Measurements from ENCODE around the gene TMEM126B.

DNA sequence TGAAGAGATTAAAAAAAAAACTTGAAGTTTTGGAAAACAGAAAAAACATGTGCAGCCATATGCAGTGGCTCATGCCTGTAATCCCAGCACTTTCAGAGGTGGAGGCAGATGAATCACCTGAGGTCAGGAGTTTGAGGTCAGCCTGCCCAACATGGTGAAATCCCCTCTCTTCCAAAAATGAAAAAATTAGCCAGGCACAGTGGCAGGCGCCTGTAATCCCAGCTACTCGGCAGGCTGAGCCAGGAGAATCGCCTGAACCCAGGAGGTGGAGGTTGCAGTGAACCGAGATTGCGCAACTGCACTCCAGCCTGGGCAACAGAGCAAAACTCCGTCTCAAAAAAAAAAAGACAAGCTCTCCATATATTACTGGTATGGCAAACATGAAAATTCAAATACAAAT is 8.9 kb upstream of the TMEM126B start:
- no peak for TF ChIP-seq EZH2phosphoT487 (conservative IDR thresholded peaks at IDR 0.05; ENCODE audit: low read length)
- TF ChIP-seq, protein P1, sequence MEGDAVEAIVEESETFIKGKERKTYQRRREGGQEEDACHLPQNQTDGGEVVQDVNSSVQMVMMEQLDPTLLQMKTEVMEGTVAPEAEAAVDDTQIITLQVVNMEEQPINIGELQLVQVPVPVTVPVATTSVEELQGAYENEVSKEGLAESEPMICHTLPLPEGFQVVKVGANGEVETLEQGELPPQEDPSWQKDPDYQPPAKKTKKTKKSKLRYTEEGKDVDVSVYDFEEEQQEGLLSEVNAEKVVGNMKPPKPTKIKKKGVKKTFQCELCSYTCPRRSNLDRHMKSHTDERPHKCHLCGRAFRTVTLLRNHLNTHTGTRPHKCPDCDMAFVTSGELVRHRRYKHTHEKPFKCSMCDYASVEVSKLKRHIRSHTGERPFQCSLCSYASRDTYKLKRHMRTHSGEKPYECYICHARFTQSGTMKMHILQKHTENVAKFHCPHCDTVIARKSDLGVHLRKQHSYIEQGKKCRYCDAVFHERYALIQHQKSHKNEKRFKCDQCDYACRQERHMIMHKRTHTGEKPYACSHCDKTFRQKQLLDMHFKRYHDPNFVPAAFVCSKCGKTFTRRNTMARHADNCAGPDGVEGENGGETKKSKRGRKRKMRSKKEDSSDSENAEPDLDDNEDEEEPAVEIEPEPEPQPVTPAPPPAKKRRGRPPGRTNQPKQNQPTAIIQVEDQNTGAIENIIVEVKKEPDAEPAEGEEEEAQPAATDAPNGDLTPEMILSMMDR (IDR thresholded peaks at IDR 0.05; ENCODE audit: insufficient read depth, low read length, poor library complexity, severe bottlenecking) = no peak

Measured in SU-DHL-6 (cell line).